BLaER1 treated with 17β-estradiol and CSF1 and Interleukin-3, amounts not matched to agents 10 nM and 100 nM (cell line): Measurements from ENCODE around the gene CACNB1.
A peak's percentile ranks its signal among the peaks of the same experiment; 100 is the strongest.

ENCODE experiments used
- H3K27ac ChIP-seq, 11 experiments: shearing (Covaris generic); formaldehyde crosslinking; 2 replicates each; pipeline ENCODE4 v1.8.1; 2022
- H3K27me3 ChIP-seq, 11 experiments: shearing (Covaris generic); formaldehyde crosslinking; 2 replicates each; pipeline ENCODE4 v1.8.1; 2022
- H3K36me3 ChIP-seq, 11 experiments: shearing (Covaris generic); formaldehyde crosslinking; 2 replicates each; pipeline ENCODE4 v1.8.1; 2022
- H3K4me1 ChIP-seq, 10 experiments: shearing (Covaris generic); formaldehyde crosslinking; 2 replicates each; pipeline ENCODE4 v1.8.1; 2022
- H3K4me2 ChIP-seq, 11 experiments: shearing (Covaris generic); formaldehyde crosslinking; 2 replicates each; pipeline ENCODE4 v1.8.1; 2022
- H3K4me3 ChIP-seq, 10 experiments: shearing (Covaris generic); formaldehyde crosslinking; 2 replicates each; pipeline ENCODE4 v1.8.1; 2022
- H3K9ac ChIP-seq, 11 experiments: shearing (Covaris generic); formaldehyde crosslinking; 2 replicates each; pipeline ENCODE4 v1.8.1; 2022
- H3K9me3 ChIP-seq, 11 experiments: shearing (Covaris generic); formaldehyde crosslinking; replicated peaks in 1 of 11; 2 replicates each; pipeline ENCODE4 v1.8.1; 2022
- H4K20me1 ChIP-seq, 11 experiments: shearing (Covaris generic); formaldehyde crosslinking; 2 replicates each; pipeline ENCODE4 v1.8.1; 2022
- Cebpa-rat ChIP-seq, 11 experiments: shearing (Covaris generic); IDR thresholded peaks; 2 replicates each; pipeline ENCODE4 v1.8.1; 2022

CACNB1 gene

DNA sequence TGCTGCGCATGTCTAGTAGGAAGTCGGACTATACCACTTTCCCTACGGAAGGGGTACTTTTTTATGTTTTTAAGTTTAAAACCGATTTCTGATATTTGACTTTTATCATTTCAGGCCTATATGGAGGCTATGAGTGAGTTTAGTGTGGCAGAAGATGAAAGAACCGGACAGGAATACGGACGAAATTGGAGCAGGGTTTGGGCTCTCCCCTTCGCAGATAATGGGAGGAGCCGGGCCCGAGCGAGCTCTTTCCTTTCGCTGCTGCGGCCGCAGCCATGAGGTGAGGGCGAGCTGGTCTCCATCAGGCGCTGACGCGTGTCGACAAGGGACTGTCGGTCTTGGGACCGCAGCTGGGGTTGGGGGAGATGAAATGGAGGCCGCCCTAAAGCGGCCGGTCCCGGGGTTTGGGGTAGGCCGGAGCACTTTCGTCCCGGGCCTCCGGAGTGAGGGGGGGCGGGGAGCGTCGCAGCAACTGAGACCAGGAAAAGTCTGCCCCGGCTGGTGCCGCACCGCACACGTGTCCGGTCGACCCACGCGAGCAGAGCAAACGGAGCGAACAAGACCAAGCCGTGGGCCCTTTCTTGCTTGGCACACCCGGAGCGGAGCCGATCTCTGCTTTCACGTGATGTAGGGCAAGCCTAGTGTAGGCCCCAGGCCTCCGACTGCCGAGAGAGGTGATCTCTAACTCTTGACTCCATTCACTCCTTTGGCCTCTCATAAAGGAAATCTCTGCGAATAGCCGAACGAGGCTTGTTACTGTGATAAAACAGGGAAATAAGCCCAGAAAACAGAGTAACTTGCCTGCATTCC is 2.8 kb upstream of the CACNB1 start, which contains the start of gene RPL19:
Gene RPL19 (plus strand): TSS at position 214 of the 810 bp plus-strand sequence. CDS start 62 bp downstream, at position 276.
- H3K9me3 ChIP-seq, result no peaks in the 10 kb centered on the region
- peak within 1 kb of the TSS; percentile 97 to 100 (median 99) for H3K27ac ChIP-seq
- peaks cover 61 to 69% (median 66%) of the 10 kb centered on the region in 10 experiments for H3K4me1 ChIP-seq
- peaks cover 43 to 47% (median 45%) of the 10 kb centered on the region in 11 experiments for H3K36me3 ChIP-seq
- peak within 1 kb of the TSS; percentile 79 to 98 (median 93) for H3K4me2 ChIP-seq
- peak within 1 kb of the TSS; percentile 94 to 100 (median 97) for H3K9ac ChIP-seq
- H4K20me1 ChIP-seq, result peaks cover 44 to 58% (median 53%) of the 10 kb centered on the region in 11 experiments
- peak within 1 kb of the TSS; percentile 79 to 90 (median 87) for H3K4me3 ChIP-seq
- TF ChIP-seq Cebpa-rat (IDR thresholded peaks at IDR 0.05), result no peak
- no peaks in the 10 kb centered on the region for H3K27me3 ChIP-seq

DNA sequence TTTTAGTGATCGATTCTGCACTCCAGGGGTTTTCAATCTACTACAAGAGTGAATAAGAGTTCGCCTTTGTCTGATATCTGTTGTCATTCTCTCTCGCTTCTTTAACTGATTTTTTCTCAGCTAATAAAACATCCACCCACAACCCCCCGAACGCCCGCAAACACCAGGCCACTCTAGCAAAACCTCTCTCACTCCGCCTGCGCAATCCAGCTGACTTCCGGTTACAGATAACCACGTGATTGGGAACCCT is 2.3 kb upstream of the CACNB1 start:
- H3K36me3 ChIP-seq, result peaks cover 38 to 42% (median 40%) of the 10 kb centered on the region in 11 experiments
- peak in 3 of 11 experiments; percentile 33 to 66 (median 60); a peak in 3 of 22 replicates for TF ChIP-seq Cebpa-rat (IDR thresholded peaks at IDR 0.05)
- H4K20me1 ChIP-seq, result peaks cover 40 to 58% (median 53%) of the 10 kb centered on the region in 11 experiments
- no peaks in the 10 kb centered on the region for H3K9me3 ChIP-seq
- no peaks in the 10 kb centered on the region for H3K27me3 ChIP-seq
- peak overlapping the region; percentile 79 to 98 (median 93) for H3K4me2 ChIP-seq
- H3K27ac ChIP-seq, result peak overlapping the region; percentile 97 to 100 (median 99)
- peak overlapping the region; percentile 94 to 100 (median 97) for H3K9ac ChIP-seq
- peaks cover 66 to 75% (median 71%) of the 10 kb centered on the region in 10 experiments for H3K4me1 ChIP-seq
- peak overlapping the region; percentile 79 to 90 (median 87) for H3K4me3 ChIP-seq

DNA sequence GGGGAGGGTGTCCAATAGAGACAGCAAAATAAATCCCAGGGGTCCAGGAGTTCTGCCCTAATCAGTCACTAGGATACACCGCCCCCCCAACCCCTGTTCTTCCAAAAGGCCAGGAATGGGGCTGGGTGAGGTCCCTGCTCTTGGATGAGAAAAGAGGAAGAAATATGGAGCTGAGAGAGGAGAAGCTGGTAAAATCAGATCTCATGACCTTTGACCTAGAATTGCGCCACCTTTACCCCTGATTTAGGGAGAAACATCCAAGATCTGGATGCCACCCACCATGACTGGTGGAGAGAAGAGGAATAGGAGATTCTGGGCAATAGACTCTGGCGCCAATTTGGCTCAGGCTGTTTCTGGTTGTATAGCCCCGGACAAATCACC is 707 bp upstream of the CACNB1 start:
- H4K20me1 ChIP-seq, result peaks cover 25 to 56% (median 50%) of the 10 kb centered on the region in 11 experiments
- no peaks in the 10 kb centered on the region for H3K27me3 ChIP-seq
- peak overlapping the region in 8 of 11 experiments; percentile 81 to 97 (median 88); a peak in 17 of 22 replicates for H3K9ac ChIP-seq
- H3K4me3 ChIP-seq, result peak overlapping the region; percentile 61 to 84 (median 80); a peak in 18 of 20 replicates
- TF ChIP-seq Cebpa-rat (IDR thresholded peaks at IDR 0.05), result peak in 2 of 11 experiments; percentile 25 to 54; a peak in 2 of 22 replicates
- peaks cover 29 to 36% (median 35%) of the 10 kb centered on the region in 11 experiments for H3K36me3 ChIP-seq
- peak overlapping the region in 10 of 11 experiments; percentile 34 to 100 (median 98); a peak in 18 of 22 replicates for H3K27ac ChIP-seq
- no peaks in the 10 kb centered on the region for H3K9me3 ChIP-seq
- peak overlapping the region; percentile 79 to 98 (median 93) for H3K4me2 ChIP-seq
- H3K4me1 ChIP-seq, result peaks cover 69 to 78% (median 75%) of the 10 kb centered on the region in 10 experiments

DNA sequence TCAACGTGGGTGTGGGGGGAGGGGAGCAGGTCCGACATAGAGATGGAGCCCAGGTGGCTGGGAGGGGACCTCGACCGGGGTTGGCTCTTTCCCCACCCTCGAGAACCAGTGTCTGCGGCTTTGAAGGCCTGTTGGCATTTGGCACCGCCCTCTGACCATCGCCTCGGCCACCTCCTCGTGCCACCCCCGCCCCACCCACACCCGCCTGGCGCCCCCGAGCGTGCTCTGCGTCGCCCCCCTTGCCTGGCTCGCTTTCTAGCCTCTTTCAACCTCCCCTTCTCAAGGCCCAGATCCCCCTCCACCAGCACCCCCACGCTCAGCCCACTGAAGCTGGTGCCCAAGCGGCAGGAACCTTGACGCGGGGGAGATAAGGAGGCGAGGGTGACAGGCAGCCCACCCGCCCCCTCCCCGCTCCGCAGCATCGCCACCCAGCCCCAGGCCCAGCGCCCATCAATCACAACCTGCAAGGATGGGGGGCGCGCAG is 619 bp downstream of the CACNB1 start:
- Histone ChIP-seq H4K20me1 (peaks cover 11 to 56% (median 45%) of the 10 kb centered on the region in 11 experiments; a peak in 21 of 22 replicates), H3K27ac (peak overlapping the region in 10 of 11 experiments; percentile 55 to 100 (median 98); a peak in 20 of 22 replicates), H3K9ac (peak overlapping the region; percentile 76 to 97 (median 85)), H3K4me1 (peaks cover 57 to 68% (median 65%) of the 10 kb centered on the region in 10 experiments), H3K4me3 (peak overlapping the region; percentile 61 to 84 (median 80)), H3K27me3 (no peaks in the 10 kb centered on the region), H3K9me3 (no peaks in the 10 kb centered on the region), H3K4me2 (peak overlapping the region; percentile 79 to 98 (median 93)), H3K36me3 (peaks cover 29 to 36% (median 35%) of the 10 kb centered on the region in 11 experiments)
- no peak for TF ChIP-seq Cebpa-rat (IDR thresholded peaks at IDR 0.05)

DNA sequence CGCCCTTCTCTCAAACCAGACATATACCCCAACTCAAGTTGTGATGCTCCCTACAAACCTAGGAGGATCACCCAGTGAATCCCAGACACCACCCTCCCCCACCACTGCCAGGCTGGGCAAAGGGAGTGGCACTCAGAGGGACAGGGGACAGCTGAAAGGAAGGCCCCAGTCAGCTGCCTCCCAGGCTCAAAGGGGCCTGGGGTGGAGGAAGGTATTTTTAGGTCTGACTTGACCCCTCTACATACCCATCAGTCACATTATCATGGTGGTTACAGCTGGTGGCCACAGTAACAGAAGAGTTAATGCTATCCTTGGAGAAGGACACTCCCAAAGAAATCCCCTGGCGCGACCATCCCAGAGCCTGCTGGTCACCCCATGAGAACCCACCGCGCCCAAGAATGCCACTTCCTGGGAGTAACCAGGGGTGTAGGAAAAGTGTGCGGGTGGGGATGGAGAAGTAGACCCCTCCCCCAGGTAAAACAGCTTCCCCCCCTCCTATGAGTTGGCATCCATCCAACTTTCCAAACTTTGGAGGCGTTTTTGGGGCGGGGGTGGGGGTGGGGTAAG is 1.1 kb downstream of the CACNB1 start:
- Histone ChIP-seq H3K4me2 (peak overlapping the region; percentile 79 to 98 (median 93)), H3K36me3 (peaks cover 29 to 36% (median 35%) of the 10 kb centered on the region in 11 experiments), H3K4me1 (peaks cover 51 to 62% (median 59%) of the 10 kb centered on the region in 10 experiments), H3K9me3 (no peaks in the 10 kb centered on the region), H3K9ac (peak overlapping the region; percentile 30 to 95 (median 50); a peak in 17 of 22 replicates), H3K4me3 (peak overlapping the region; percentile 29 to 84 (median 78); a peak in 19 of 20 replicates), H4K20me1 (peaks cover 6 to 56% (median 42%) of the 10 kb centered on the region in 11 experiments; a peak in 21 of 22 replicates), H3K27ac (peak overlapping the region in 8 of 11 experiments; percentile 15 to 57 (median 44); a peak in 13 of 22 replicates), H3K27me3 (no peaks in the 10 kb centered on the region)
- no peak for TF ChIP-seq Cebpa-rat (IDR thresholded peaks at IDR 0.05)

GRCh38 chr17:39195568-39196160 is 1.8 kb downstream of the CACNB1 start:
- Histone ChIP-seq H3K9me3 (no peaks in the 10 kb centered on the region), H3K9ac (peak overlapping the region; percentile 30 to 63 (median 50); a peak in 19 of 22 replicates), H4K20me1 (peaks cover 0 to 57% (median 40%) of the 10 kb centered on the region in 11 experiments; a peak in 19 of 22 replicates), H3K4me3 (peak overlapping the region; percentile 29 to 84 (median 78); a peak in 19 of 20 replicates), H3K27me3 (no peaks in the 10 kb centered on the region), H3K27ac (peak overlapping the region in 8 of 11 experiments; percentile 22 to 57 (median 44); a peak in 14 of 22 replicates), H3K36me3 (peaks cover 30 to 37% (median 36%) of the 10 kb centered on the region in 11 experiments), H3K4me2 (peak overlapping the region; percentile 79 to 98 (median 93)), H3K4me1 (peaks cover 47 to 60% (median 57%) of the 10 kb centered on the region in 10 experiments)
- no peak for TF ChIP-seq Cebpa-rat (IDR thresholded peaks at IDR 0.05)

DNA sequence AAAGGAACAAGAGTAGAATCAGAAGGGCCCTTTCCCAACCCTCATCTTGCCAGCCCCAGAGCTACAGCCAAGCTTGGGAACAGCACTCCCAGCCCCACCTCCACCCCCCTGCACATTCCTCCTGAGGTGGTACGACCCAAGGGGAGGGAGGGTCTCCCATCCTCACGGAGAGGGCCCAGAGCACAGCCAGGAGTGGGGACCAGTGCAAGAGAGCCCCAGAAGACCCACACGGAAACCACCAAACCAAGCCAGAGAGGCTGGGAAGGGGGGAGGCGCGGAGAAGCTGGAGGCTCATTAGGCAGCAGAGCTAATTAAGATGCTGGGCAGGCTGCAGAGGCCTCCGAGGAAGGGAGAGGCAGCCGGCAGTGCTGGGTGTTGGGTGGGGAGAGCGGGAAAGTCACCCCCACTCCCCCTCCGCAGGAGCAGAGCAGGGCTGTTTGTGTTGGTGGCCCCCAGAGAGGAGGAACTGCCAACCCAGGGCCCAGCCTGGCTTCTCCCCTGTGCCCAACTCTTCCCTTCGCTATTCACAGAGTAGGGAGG is 2.4 kb downstream of the CACNB1 start:
- peak overlapping the region; percentile 26 to 63 (median 50); a peak in 18 of 22 replicates for H3K9ac ChIP-seq
- no peaks in the 10 kb centered on the region for H3K27me3 ChIP-seq
- no peaks in the 10 kb centered on the region for H3K9me3 ChIP-seq
- TF ChIP-seq Cebpa-rat (IDR thresholded peaks at IDR 0.05), result no peak
- H3K36me3 ChIP-seq, result peaks cover 36 to 43% (median 42%) of the 10 kb centered on the region in 11 experiments
- peaks cover 0 to 57% (median 40%) of the 10 kb centered on the region in 11 experiments; a peak in 19 of 22 replicates for H4K20me1 ChIP-seq
- peak overlapping the region; percentile 79 to 98 (median 93) for H3K4me2 ChIP-seq
- H3K4me3 ChIP-seq, result peak overlapping the region in 9 of 10 experiments; percentile 52 to 84 (median 79); a peak in 12 of 20 replicates
- peak overlapping the region in 8 of 11 experiments; percentile 22 to 57 (median 44); a peak in 12 of 22 replicates for H3K27ac ChIP-seq
- H3K4me1 ChIP-seq, result peaks cover 47 to 60% (median 57%) of the 10 kb centered on the region in 10 experiments
